ENCODE data around the gene JAM3.
"Not testable (repeated sequence)": the region's sequence is repeated elsewhere in the genome, so short reads cannot be mapped to it uniquely, and the experiment has no call there.

Gene JAM3

DNA sequence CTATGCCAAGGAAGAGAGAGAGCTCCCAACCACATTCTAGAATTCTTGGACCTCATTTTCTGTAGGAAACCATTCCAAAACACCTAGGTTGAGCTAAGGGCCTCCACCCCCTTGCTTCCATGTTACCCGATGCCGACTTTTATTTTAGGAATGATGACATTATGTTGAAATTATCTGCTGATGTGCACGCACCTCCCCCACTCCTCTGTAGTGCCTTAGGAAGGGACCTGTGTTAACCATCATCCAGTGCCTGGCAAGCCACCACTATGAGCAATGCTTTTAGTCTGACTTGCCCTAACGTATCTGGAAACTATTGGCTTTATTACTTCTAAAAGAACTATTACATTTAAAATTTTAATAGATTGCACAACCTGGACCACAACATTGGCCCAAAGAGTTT, 112.8 kb downstream of the JAM3 start:
- no peak for DNase-seq (ENCODE audit: low read depth)

DNA sequence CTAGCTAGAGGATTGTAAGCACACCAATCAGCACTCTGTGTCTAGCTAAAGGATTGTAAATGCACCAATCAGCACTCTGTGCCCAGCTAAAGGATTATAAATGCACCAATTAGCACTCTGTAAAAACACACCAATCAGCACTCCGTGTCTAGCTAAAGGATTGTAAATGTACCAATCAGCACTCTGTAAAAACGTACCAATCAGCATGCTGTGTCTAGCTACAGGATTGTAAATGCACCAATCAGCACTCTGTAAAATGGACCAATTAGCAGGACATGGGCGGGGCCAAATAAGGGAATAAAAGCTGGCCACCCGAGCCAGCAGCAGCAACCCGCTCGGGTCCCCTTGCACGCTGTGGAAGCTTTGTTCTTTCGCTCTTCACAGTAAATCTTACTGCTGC, 119.2 kb downstream of the JAM3 start:
- DNase-seq (ENCODE audit: low read depth) = not testable (repeated sequence)

DNA sequence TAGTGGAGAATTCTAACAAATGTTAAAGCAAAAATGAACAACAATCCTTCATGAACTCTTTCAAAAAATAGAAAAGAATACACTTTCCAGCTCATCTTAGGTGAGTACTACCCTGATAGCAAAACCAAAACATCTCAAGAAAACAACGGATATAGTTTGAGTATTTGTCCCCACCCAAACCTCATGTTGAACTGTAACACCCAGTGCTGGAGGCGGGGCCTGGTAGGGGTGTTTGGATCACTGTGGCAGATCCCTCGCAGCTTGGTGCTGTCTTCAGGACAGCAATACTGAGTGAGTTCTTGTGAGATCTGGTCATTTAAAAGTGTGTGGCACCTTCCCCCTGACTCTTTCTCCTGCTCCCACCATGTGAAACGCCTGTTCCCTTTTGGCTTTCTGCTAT, 127.9 kb downstream of the JAM3 start:
- DNase-seq (ENCODE audit: low read depth) = no peak

DNA sequence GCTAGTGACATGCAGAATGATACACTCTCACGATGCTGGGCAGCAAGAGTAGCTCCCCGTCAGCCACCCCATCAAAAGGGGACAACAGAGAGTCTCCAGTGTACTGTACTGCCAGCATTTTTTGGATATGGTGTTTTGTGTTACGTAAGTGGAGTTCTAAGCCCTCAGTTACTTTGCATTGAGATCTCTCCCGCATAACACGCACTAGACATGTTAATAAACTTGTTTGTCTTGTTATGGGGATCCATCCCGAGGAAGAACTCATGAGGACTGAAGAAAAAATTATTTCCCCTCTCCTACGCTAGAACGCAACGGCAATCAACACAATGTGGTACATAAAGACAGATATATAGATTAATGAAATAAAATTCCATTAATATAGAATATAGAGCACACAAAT, 130.7 kb downstream of the JAM3 start:
- DNase-seq (ENCODE audit: low read depth) = no peak

GRCh38 chr11:134200688-134201087, 131.8 kb downstream of the JAM3 start:
- peak; percentile 4 for DNase-seq (ENCODE audit: low read depth)

Data from ELR (cell line).